PC-3 (cell line): Measurements from ENCODE around the gene EFCAB6. TPM values are rescaled to one million over a fixed set of nuclear protein-coding genes. Genes with fewer than 3 reads are reported as not detected.

Experiments
- ATAC-seq: fragments of 200-7000 bp; cut with Tn5 transposase; 2 replicates; pipeline ENCODE4 v1.9.1; 2020; ENCODE audit warnings: mild to moderate bottlenecking, moderate library complexity
- BruUV-seq: library from RNA; stranded (reverse); fragments of 400-500 nt; replicated peaks from 2 replicates; lab custom pipeline; 2021; lab: Mats Ljungman, UMichigan
- CTCF ChIA-PET: fragments of 300-600 bp; sonication (Branson Sonifier 250); formaldehyde crosslinking; loops from one replicate; lab custom pipeline; 2022; ENCODE audit warnings: antibody characterized with exemption; lab: Charles Lee
- POLR2A ChIA-PET: fragments of 300-600 bp; sonication (Branson Sonifier 250); formaldehyde crosslinking; loops from one replicate; lab custom pipeline; 2022; ENCODE audit warnings: antibody characterized with exemption; ENCODE audit not compliant: unreplicated experiment; lab: Charles Lee
- DNase-seq: peaks from one replicate; pipeline ENCODE4 v3.0.0-alpha.2; 2015
- H2AFZ ChIP-seq: fragments of 300-600 bp; sonication (generic); 2 replicates; pipeline ENCODE4 v1.6.0; 2016; ENCODE audit warnings: antibody characterized with exemption, low read length
- H3F3A ChIP-seq: fragments of 300-600 bp; sonication (generic); one replicate; pipeline ENCODE4 v1.6.0; 2017; ENCODE audit warnings: antibody characterized with exemption, low read length, control low read depth, mild to moderate bottlenecking; ENCODE audit not compliant: unreplicated experiment
- H3K27ac ChIP-seq: fragments of 300-600 bp; sonication (generic); 2 replicates; pipeline ENCODE4 v1.5.1; 2016; ENCODE audit warnings: mild to moderate bottlenecking, low read length
- H3K27me3 ChIP-seq: fragments of 300-600 bp; sonication (generic); 2 replicates; pipeline ENCODE4 v1.6.1; 2016; ENCODE audit warnings: low read length, mixed read lengths
- H3K36me3 ChIP-seq: fragments of 300-600 bp; sonication (generic); 2 replicates; pipeline ENCODE4 v1.6.1; 2016; ENCODE audit warnings: low read depth, mixed run types, low read length, mixed read lengths
- H3K4me1 ChIP-seq: fragments of 300-600 bp; sonication (generic); 2 replicates; pipeline ENCODE4 v1.5.1; 2016; ENCODE audit warnings: low read length; ENCODE audit not compliant: insufficient read depth
- H3K4me2 ChIP-seq: fragments of 300-600 bp; sonication (generic); 2 replicates; pipeline ENCODE4 v1.6.0; 2016; ENCODE audit warnings: low read length
- H3K4me3 ChIP-seq: fragments of 300-600 bp; sonication (generic); 2 replicates; pipeline ENCODE4 v1.5.1; 2016; ENCODE audit warnings: mild to moderate bottlenecking, low read length, mixed read lengths
- H3K79me2 ChIP-seq: fragments of 300-600 bp; sonication (generic); 2 replicates; pipeline ENCODE4 v1.6.1; 2017; ENCODE audit warnings: low read length, mixed read lengths
- H3K9ac ChIP-seq: fragments of 300-600 bp; sonication (generic); 2 replicates; pipeline ENCODE4 v1.6.0; 2016; ENCODE audit warnings: mild to moderate bottlenecking, low read length
- H3K9me2 ChIP-seq: fragments of 300-600 bp; sonication (generic); replicated peaks from 2 replicates; pipeline ENCODE4 v1.6.1; 2016; ENCODE audit warnings: mixed run types, low read length, mixed read lengths
- H3K9me3 ChIP-seq: fragments of 300-600 bp; sonication (generic); 2 replicates; pipeline ENCODE4 v1.6.1; 2016; ENCODE audit warnings: low read length, mixed read lengths
- H4K20me1 ChIP-seq: fragments of 300-600 bp; sonication (generic); 2 replicates; pipeline ENCODE4 v1.6.1; 2016; ENCODE audit warnings: low read length, mixed read lengths
- EZH2 ChIP-seq: fragments of 300-600 bp; sonication (generic); IDR thresholded peaks from one replicate; pipeline ENCODE4 v1.6.1; 2017; ENCODE audit warnings: antibody characterized with exemption, mild to moderate bottlenecking, low read length; ENCODE audit not compliant: unreplicated experiment
- EZH2phosphoT487 ChIP-seq: fragments of 300-600 bp; sonication (generic); IDR thresholded peaks from 2 replicates; pipeline ENCODE4 v1.6.1; 2018; ENCODE audit warnings: mild to moderate bottlenecking, antibody characterized with exemption, low read length, borderline replicate concordance
- intact Hi-C: fragments of 100-400 bp; cut with micrococcal nuclease; formaldehyde crosslinking; loops from 2 replicates; pipeline ENCODE4 v1.9.0; 2023
- total RNA-seq: library from RNA; depleted of rRNA; stranded (reverse); fragments of >200 nt; gene quantifications from 2 replicates; pipeline ENCODE4 v1.2.3, GENCODE V29; 2014
- TF ChIP-seq, protein P1 (sequence below): fragments of 300-600 bp; sonication (generic); conservative IDR thresholded peaks from 2 replicates; pipeline ENCODE4 v1.5.1; 2017; ENCODE audit warnings: antibody characterized with exemption, low read depth, mild to moderate bottlenecking, low read length

Gene EFCAB6
- total RNA-seq, 1 experiment from 2014 or later, result 0.07 TPM

DNA sequence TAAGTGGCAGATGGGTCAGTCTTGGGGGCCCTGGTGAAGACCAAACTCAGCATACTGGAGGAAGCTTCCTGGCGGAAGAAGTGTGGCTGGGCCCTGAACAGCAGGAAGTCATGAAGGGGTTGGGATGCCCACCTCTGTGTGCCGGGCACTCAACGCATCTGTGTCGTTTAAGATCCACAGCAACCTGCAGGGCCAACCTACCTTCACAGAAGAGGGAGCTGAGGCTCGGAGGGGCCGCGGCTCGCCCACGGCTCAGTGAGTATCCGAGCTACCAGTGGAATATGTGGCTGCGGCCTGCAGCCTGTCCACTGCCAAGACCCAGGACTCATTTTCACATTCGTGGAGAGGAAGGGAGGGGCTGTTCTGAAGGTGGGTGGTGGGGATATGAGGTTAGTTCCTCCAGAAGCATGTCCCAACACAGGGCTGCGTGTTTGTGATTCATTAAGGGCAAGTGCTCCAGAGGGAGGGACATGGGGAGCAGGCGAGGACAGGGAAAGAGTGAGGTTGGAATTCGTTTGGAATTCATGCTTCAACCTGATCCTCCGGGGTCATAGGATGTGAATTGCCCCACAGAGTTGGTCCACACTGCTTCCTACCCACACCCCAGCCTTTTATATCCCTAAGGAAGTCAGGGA lies 300.7 kb downstream of the EFCAB6 start:
- POLR2A ChIA-PET, result no interaction called here
- Histone ChIP-seq H3K27ac (no peak overlapping the region), H3K27me3 (no peaks in the 10 kb centered on the region), H2AFZ (no peak overlapping the region), H3K9ac (no peak overlapping the region), H3K36me3 (no peaks in the 10 kb centered on the region), H4K20me1 (no peaks in the 10 kb centered on the region), H3K4me3 (no peak overlapping the region), H3K79me2 (no peaks in the 10 kb centered on the region), H3K9me3 (no peaks in the 10 kb centered on the region), H3F3A (no peaks in the 10 kb centered on the region), H3K9me2 (no peaks in the 10 kb centered on the region), H3K4me1 (no peaks in the 10 kb centered on the region), H3K4me2 (no peak overlapping the region)
- intact Hi-C loops, result no loop called here
- CTCF ChIA-PET, result no interaction called here
- ATAC-seq, result no peak
- no peak for DNase-seq
- no TSS peak for BruUV-seq
- TF ChIP-seq, protein P1, sequence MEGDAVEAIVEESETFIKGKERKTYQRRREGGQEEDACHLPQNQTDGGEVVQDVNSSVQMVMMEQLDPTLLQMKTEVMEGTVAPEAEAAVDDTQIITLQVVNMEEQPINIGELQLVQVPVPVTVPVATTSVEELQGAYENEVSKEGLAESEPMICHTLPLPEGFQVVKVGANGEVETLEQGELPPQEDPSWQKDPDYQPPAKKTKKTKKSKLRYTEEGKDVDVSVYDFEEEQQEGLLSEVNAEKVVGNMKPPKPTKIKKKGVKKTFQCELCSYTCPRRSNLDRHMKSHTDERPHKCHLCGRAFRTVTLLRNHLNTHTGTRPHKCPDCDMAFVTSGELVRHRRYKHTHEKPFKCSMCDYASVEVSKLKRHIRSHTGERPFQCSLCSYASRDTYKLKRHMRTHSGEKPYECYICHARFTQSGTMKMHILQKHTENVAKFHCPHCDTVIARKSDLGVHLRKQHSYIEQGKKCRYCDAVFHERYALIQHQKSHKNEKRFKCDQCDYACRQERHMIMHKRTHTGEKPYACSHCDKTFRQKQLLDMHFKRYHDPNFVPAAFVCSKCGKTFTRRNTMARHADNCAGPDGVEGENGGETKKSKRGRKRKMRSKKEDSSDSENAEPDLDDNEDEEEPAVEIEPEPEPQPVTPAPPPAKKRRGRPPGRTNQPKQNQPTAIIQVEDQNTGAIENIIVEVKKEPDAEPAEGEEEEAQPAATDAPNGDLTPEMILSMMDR, result no peak
- TF ChIP-seq EZH2phosphoT487 (no peak), EZH2 (no peak)

DNA sequence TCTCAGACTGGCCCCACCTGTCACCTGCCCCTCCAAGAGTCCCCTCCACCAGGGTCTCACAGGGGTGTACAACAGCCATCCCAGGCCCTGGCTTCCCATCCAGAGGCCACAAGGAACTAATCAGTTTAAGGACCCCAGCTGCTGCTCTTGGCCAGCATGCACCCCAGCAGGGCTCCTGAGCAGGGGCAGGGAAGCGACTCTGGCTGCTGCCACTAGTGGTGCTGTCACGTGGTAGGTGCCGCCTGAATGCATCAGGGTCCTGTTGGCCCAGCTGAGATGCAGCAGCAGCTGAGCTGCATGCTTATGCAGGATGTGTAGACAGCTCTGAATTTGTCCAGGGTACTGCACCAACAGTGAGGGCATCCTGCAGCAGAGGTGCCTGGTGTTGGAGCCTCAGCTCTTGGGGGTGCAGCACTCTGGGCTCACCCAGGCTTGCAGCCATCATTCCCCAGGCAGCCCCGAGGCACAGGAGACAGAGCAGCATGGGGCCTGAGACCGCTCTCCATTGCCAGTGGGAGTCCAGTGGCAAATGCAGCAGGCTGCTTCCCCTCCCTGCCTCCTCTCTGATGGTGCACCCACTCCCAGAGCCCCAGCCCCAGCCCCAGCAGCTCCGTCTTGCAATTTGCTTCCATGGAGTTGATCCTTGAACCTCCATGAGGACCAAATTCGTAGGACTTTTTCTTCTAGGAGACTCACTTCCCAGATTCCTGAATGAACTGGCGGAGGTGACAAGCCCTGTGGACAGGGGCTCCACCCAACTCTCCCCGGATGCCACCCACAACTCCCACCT lies 301.6 kb downstream of the EFCAB6 start:
- ChIA-PET CTCF (no interaction called here), POLR2A (no interaction called here)
- no TSS peak for BruUV-seq
- Histone ChIP-seq H3K9me2 (no peaks in the 10 kb centered on the region), H2AFZ (no peak overlapping the region), H3F3A (no peaks in the 10 kb centered on the region), H3K27me3 (no peaks in the 10 kb centered on the region), H3K36me3 (no peaks in the 10 kb centered on the region), H3K27ac (no peak overlapping the region), H4K20me1 (no peaks in the 10 kb centered on the region), H3K79me2 (no peaks in the 10 kb centered on the region), H3K9ac (no peak overlapping the region), H3K4me2 (no peak overlapping the region), H3K4me3 (no peak overlapping the region), H3K9me3 (no peaks in the 10 kb centered on the region), H3K4me1 (no peaks in the 10 kb centered on the region)
- no peak for TF ChIP-seq EZH2phosphoT487
- no peak for TF ChIP-seq EZH2
- TF ChIP-seq, protein P1, result no peak
- intact Hi-C loops, result no loop called here
- no peak for ATAC-seq
- DNase-seq, result no peak

DNA sequence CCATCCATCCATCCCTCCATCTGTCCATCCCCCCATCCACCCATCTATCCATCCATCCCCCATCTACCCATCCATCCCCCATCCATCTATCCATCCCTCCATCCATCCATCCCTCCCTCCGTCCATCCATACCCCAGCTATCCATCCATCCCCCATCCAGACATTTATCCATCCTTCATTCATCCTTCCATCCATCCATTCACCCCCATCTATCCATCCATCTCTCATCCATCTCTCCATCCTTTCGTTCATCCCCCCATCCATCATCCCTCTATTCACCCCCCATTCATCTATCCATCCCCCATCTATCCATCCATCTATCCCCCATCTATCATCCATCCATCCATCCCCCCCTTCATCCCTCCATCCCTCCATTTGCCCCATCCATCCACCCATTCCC lies 302.8 kb downstream of the EFCAB6 start:
- DNase-seq (no peak), ATAC-seq (no peak)
- Histone ChIP-seq H3F3A (no peaks in the 10 kb centered on the region), H3K9me3 (no peaks in the 10 kb centered on the region), H3K79me2 (no peaks in the 10 kb centered on the region), H3K9ac (no peak overlapping the region), H3K9me2 (no peaks in the 10 kb centered on the region), H3K27ac (no peak overlapping the region), H3K36me3 (no peaks in the 10 kb centered on the region), H3K27me3 (no peaks in the 10 kb centered on the region), H3K4me1 (no peaks in the 10 kb centered on the region), H2AFZ (no peak overlapping the region), H4K20me1 (no peaks in the 10 kb centered on the region), H3K4me3 (no peak overlapping the region), H3K4me2 (no peak overlapping the region)
- TF ChIP-seq, protein P1, result no peak
- TF ChIP-seq EZH2 (no peak), EZH2phosphoT487 (no peak)
- no TSS peak for BruUV-seq
- intact Hi-C loops, result no loop called here
- ChIA-PET POLR2A (no interaction called here), CTCF (no interaction called here)
